ENCODE data around the gene JMJD6.
"Not testable (repeated sequence)": the region's sequence is repeated elsewhere in the genome, so short reads cannot be mapped to it uniquely, and the experiment has no call there.

Gene JMJD6

GRCh38 chr17:76742958-76743357 lies 16.6 kb upstream of the JMJD6 start:
- H3K36me3 ChIP-seq (ENCODE audit: insufficient read depth, low read length) = peaks cover 26% of the 10 kb centered on the region; the same call in 1 of the 2 replicates
- H3K27me3 ChIP-seq (ENCODE audit: insufficient read depth, low read length, poor library complexity, severe bottlenecking) = no peaks in the 10 kb centered on the region
- no peak overlapping the region for H2AFZ ChIP-seq (ENCODE audit: low read length)
- H3K9me2 ChIP-seq (replicated peaks; ENCODE audit: low read depth, low read length) = no peaks in the 10 kb centered on the region
- H3K9me3 ChIP-seq (ENCODE audit: insufficient read depth, low read depth, low read length) = no peaks in the 10 kb centered on the region
- H3K79me2 ChIP-seq (ENCODE audit: insufficient read depth, low read length) = peaks cover 33% of the 10 kb centered on the region
- H3F3A ChIP-seq (ENCODE audit: low read depth) = no peaks in the 10 kb centered on the region
- no peak overlapping the region for H3K4me2 ChIP-seq (ENCODE audit: low read depth, low read length, poor library complexity, severe bottlenecking)
- H3K4me1 ChIP-seq (ENCODE audit: insufficient read depth, low read length, poor library complexity, severe bottlenecking) = peaks cover 30% of the 10 kb centered on the region
- peaks cover 10% of the 10 kb centered on the region for H4K20me1 ChIP-seq (ENCODE audit: insufficient read depth, low read length, poor library complexity, severe bottlenecking)
- no peak for TF ChIP-seq EZH2phosphoT487 (IDR thresholded peaks at IDR 0.05; ENCODE audit: borderline replicate concordance)
- no peak for TF ChIP-seq CTCF (conservative IDR thresholded peaks at IDR 0.05; ENCODE audit: low read length)
- no peak overlapping the region for H3K9ac ChIP-seq (ENCODE audit: low read depth, low read length, poor library complexity, severe bottlenecking)
- no peak overlapping the region for H3K4me3 ChIP-seq (ENCODE audit: low read length, poor library complexity, severe bottlenecking)

GRCh38 chr17:76740329-76741118 lies 14.1 kb upstream of the JMJD6 start:
- Histone ChIP-seq H3K4me2 (ENCODE audit: low read depth, low read length, poor library complexity, severe bottlenecking) (peak overlapping the region; percentile 35), H3K79me2 (ENCODE audit: insufficient read depth, low read length) (peaks cover 49% of the 10 kb centered on the region), H2AFZ (ENCODE audit: low read length) (no peak overlapping the region), H3K36me3 (ENCODE audit: insufficient read depth, low read length) (peaks cover 28% of the 10 kb centered on the region), H3K4me1 (ENCODE audit: insufficient read depth, low read length, poor library complexity, severe bottlenecking) (peaks cover 33% of the 10 kb centered on the region), H4K20me1 (ENCODE audit: insufficient read depth, low read length, poor library complexity, severe bottlenecking) (peaks cover 22% of the 10 kb centered on the region), H3K9ac (ENCODE audit: low read depth, low read length, poor library complexity, severe bottlenecking) (no peak overlapping the region), H3F3A (ENCODE audit: low read depth) (no peaks in the 10 kb centered on the region), H3K9me2 (replicated peaks; ENCODE audit: low read depth, low read length) (no peaks in the 10 kb centered on the region), H3K27me3 (ENCODE audit: insufficient read depth, low read length, poor library complexity, severe bottlenecking) (peaks cover 16% of the 10 kb centered on the region), H3K4me3 (ENCODE audit: low read length, poor library complexity, severe bottlenecking) (peak overlapping the region; percentile 7), H3K9me3 (ENCODE audit: insufficient read depth, low read depth, low read length) (no peaks in the 10 kb centered on the region)
- TF ChIP-seq CTCF (conservative IDR thresholded peaks at IDR 0.05; ENCODE audit: low read length) (no peak), EZH2phosphoT487 (IDR thresholded peaks at IDR 0.05; ENCODE audit: borderline replicate concordance) (no peak)

DNA sequence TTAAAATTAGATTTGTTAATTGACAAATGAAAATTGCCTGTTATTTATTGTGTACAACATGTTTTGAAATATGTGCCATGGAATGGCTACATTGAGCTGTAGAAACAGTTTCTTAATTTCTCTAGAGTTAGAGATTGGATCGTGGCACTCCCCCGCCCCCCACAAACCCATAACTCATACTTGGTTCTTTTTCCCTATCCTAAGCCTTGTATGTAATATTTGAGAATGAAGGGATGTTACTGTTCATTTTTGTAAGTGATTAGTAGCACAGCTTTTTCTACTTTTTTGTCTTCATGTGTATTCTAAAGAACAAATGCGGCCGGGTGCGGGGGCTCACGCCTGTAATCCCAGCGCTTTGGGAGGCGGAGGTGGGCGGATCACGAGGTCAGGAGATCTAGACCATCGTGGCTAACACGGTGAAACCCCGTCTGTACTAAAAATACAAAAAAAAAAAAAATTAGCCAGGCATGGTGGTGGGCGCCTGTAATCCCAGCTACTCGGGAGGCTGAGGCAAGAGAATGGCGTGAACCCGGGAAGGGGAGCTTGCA lies 13.2 kb upstream of the JMJD6 start:
- Histone ChIP-seq H4K20me1 (ENCODE audit: insufficient read depth, low read length, poor library complexity, severe bottlenecking) (peaks cover 31% of the 10 kb centered on the region), H3K4me3 (ENCODE audit: low read length, poor library complexity, severe bottlenecking) (peak overlapping the region; percentile 98), H3K4me2 (ENCODE audit: low read depth, low read length, poor library complexity, severe bottlenecking) (peak overlapping the region; percentile 91), H3K36me3 (ENCODE audit: insufficient read depth, low read length) (peaks cover 29% of the 10 kb centered on the region), H3K79me2 (ENCODE audit: insufficient read depth, low read length) (peaks cover 58% of the 10 kb centered on the region), H3K4me1 (ENCODE audit: insufficient read depth, low read length, poor library complexity, severe bottlenecking) (peaks cover 41% of the 10 kb centered on the region), H3K9ac (ENCODE audit: low read depth, low read length, poor library complexity, severe bottlenecking) (peak overlapping the region; percentile 91), H3K27me3 (ENCODE audit: insufficient read depth, low read length, poor library complexity, severe bottlenecking) (peaks cover 19% of the 10 kb centered on the region)
- not testable (repeated sequence) for H2AFZ ChIP-seq (ENCODE audit: low read length); H3F3A ChIP-seq (ENCODE audit: low read depth); H3K9me3 ChIP-seq (ENCODE audit: insufficient read depth, low read depth, low read length); H3K9me2 ChIP-seq (replicated peaks; ENCODE audit: low read depth, low read length)

Data from Loucy (cell line).